Naive B cell (primary cell): ENCODE results near the gene PPP2R2C. TPM values are rescaled to one million over a fixed set of nuclear protein-coding genes. Genes with fewer than 3 reads are reported as not detected.
A peak's percentile ranks its signal among the peaks of the same experiment; 100 is the strongest.

Experiments
- ATAC-seq, 2 donors: fragments of 150-1000 bp; cut with Tn5 transposase; 2 replicates each; pipeline ENCODE4 v1.10.0; 2021; ENCODE audit warnings: low read depth in 2 of 2, mild to moderate bottlenecking in 2 of 2, moderate library complexity in 2 of 2
- DNase-seq: peaks from one replicate; pipeline ENCODE4 v3.0.0; 2022
- H3K27ac Mint-ChIP-seq, 6 donors: one replicate each; pipeline ENCODE4 v1.8.0; 2020 to 2022; ENCODE audit warnings: mild to moderate bottlenecking in 6 of 6, mixed read lengths in 6 of 6, moderate library complexity in 5 of 6, inconsistent platforms in 2 of 6
- H3K27me3 Mint-ChIP-seq, 3 donors: one replicate each; pipeline ENCODE4 v1.8.0; 2021 to 2022; ENCODE audit warnings: mixed read lengths in 3 of 3, mild to moderate bottlenecking in 1 of 3
- H3K36me3 Mint-ChIP-seq, 2 donors: one replicate each; pipeline ENCODE4 v1.8.0; 2020 to 2022; ENCODE audit warnings: mixed read lengths in 2 of 2, inconsistent platforms in 1 of 2, mild to moderate bottlenecking in 1 of 2
- H3K4me1 Mint-ChIP-seq, 3 donors: one replicate each; pipeline ENCODE4 v1.8.0; 2020 to 2022; ENCODE audit warnings: mixed read lengths in 3 of 3, inconsistent platforms in 1 of 3, mild to moderate bottlenecking in 1 of 3, moderate library complexity in 1 of 3
- H3K4me3 Mint-ChIP-seq, 8 donors: one replicate each; pipeline ENCODE4 v1.8.0; 2020 to 2022; ENCODE audit warnings: mild to moderate bottlenecking in 8 of 8, mixed read lengths in 8 of 8, moderate library complexity in 8 of 8, inconsistent platforms in 2 of 8
- H3K9me3 Mint-ChIP-seq, 7 donors: one replicate each; pipeline ENCODE4 v1.8.0; 2020 to 2022; ENCODE audit warnings: mixed read lengths in 7 of 7, mild to moderate bottlenecking in 5 of 7, inconsistent platforms in 2 of 7, moderate library complexity in 1 of 7
- polyA plus RNA-seq, 6 donors: library from polyadenylated mRNA; unstranded; fragments of 300-500 nt; fragmentation: Illumina TruSeq; gene quantifications; one replicate each; pipeline ENCODE4 v1.2.3, GENCODE V29; 2021; ENCODE audit warnings: low read depth in 6 of 6

PPP2R2C gene
- polyA plus RNA-seq, 6 donors from 2014 or later: not detected

DNA sequence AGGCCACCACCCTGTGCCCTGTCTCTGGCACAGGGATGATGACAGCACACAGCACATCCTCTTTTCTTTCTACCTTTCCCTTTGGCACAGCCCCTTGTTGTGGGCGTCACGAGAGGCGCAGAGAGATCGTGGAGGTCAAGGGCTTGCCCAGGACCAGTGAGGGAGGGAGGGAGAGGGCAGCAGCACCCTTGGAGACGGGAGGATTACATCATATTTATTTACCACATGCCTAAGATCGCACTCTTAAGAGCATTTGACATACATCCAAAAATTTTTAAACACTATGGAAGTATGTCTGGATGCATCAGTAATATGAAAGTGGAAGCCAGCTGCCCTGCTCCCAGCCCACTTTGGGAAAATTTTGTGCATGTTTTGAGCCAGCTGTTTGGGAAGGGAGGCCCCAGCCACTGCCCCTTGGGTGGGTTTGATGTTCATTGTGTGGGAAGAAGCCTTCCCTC lies 190.1 kb downstream of the PPP2R2C start:
- Mint-ChIP-seq H3K9me3 (no peaks in the 10 kb centered on the region), H3K27ac (peak overlapping the region in 2 of 6 donors; percentile 1 to 20), H3K27me3 (no peaks in the 10 kb centered on the region), H3K4me3 (no peak overlapping the region), H3K36me3 (no peaks in the 10 kb centered on the region), H3K4me1 (peaks cover 4 to 12% (median 4%) of the 10 kb centered on the region in 3 donors)
- DNase-seq (no peak), ATAC-seq (no peak)

DNA sequence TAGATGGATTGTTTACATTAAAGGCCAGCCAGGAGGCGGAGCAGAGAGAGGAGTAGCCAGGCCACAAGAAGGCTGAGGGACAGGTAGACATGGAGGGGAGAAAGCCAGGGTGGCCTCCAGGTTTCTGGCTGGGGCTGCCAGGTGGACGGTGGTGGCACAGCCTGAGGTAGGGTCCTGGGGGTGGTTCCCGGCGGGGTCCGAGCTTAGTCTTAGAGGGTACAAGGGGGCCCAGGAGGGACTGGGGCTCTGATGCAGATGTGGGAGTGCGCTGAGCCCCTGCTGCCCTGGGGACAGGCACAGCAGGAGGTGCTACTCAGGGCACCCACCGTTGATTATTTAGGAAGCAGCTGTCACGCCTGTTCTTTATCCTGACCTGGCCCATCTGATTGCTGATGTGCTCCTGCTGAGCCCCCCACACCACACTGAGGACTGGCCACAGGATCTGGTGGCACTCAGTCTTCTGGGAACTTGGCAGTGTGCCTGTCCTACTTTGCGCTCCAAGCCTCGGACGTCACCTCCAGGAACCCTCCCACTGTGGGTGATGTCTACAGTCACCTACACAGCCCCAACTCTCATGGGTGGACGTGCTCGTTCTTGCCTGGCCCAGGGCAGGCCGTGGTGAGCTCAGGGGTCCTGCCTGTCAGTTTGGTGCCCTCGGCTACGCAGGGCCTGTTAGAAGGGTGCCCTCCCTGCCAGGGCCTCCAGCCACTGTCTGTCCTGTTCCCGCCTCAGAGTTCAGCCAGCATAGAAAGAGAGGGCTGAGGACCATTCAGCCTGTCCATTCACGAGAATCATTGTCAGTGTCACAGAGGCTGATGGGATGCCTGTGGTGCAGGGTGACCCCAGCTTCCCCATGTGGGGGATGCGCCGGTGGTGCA lies 190.7 kb downstream of the PPP2R2C start:
- ATAC-seq (no peak), DNase-seq (no peak)
- H3K36me3 Mint-ChIP-seq: no peaks in the 10 kb centered on the region
- H3K27ac Mint-ChIP-seq: peak overlapping the region in 1 of 6 donors; percentile 1
- H3K4me1 Mint-ChIP-seq: peaks cover 4 to 12% (median 4%) of the 10 kb centered on the region in 3 donors
- no peaks in the 10 kb centered on the region for H3K9me3 Mint-ChIP-seq
- H3K4me3 Mint-ChIP-seq: peak overlapping the region in 1 of 8 donors; percentile 60
- H3K27me3 Mint-ChIP-seq: no peaks in the 10 kb centered on the region

DNA sequence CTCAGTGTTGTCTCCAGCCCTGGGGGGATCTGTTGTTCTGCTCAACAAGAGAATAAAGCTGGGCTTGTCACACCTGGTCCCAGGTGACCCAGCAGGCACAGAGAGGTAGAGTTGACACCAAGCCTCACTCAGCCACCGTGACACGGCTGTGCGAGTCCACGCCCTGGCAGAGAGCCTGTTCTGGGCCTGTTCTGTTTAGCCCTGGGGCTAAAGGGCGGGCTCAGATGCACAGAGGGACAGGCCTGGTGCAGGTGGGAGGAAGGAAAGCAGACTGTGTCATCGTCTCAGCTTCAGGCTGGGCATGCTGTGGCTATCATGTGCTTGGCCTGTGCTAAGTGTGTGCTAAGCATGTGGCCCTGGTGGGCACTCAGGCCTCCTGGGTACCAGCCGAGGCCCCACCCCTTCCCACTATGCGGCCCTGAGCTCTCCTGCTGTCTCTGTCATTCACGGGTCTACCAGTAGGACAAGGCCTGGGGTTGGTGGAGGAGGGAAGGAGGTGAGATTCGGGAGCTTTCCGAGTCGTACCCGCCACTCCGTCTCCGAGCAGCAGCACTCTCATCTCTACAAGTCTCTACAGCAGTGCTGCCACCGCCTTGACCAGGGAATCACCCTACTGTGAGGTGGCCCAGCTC lies 191.9 kb downstream of the PPP2R2C start:
- DNase-seq: no peak
- no peaks in the 10 kb centered on the region for H3K27me3 Mint-ChIP-seq
- peaks cover 7 to 16% (median 7%) of the 10 kb centered on the region in 3 donors for H3K4me1 Mint-ChIP-seq
- H3K27ac Mint-ChIP-seq: peak overlapping the region in 2 of 6 donors; percentile 15 to 52
- H3K9me3 Mint-ChIP-seq: no peaks in the 10 kb centered on the region
- no peaks in the 10 kb centered on the region for H3K36me3 Mint-ChIP-seq
- H3K4me3 Mint-ChIP-seq: no peak overlapping the region
- ATAC-seq: no peak

DNA sequence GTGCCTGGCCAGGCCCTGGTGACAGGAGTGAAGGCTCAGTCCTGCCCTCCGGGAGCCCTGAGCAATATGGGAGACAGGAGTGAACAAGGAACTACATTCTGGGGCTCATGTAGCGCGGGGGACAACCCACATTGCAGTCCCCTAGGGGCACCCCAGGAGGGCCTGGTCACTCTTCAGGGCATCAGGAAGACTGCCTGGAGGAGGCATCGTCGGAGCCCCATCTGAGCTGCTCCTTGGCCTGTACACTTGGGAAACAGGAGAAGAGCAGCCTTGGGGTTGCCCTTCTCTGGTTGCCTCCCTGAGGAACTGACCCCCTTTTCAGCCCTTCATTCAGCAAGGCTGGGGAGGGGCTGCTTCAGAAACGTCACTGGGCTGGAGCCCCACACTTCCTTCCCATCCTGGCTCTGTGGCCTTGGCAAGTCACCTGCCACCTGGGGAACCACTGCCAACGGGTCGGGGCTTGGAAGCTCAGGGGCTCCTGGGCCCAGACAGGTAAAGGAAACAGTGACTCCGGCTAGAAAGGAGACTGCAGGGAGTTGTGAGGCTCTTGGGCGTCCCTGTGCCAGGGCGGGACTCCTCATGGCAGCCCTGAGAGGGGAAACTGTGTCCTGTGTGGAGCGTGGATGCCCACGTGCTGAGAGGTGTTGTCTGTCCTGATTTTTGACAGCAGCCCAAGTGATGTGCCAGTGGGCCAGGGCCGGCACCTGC lies 192.7 kb downstream of the PPP2R2C start:
- no peak overlapping the region for H3K27ac Mint-ChIP-seq
- H3K4me1 Mint-ChIP-seq: peaks cover 9 to 16% (median 12%) of the 10 kb centered on the region in 3 donors
- no peaks in the 10 kb centered on the region for H3K27me3 Mint-ChIP-seq
- H3K9me3 Mint-ChIP-seq: no peaks in the 10 kb centered on the region
- DNase-seq (no peak), ATAC-seq (no peak)
- H3K36me3 Mint-ChIP-seq: no peaks in the 10 kb centered on the region
- H3K4me3 Mint-ChIP-seq: no peak overlapping the region

DNA sequence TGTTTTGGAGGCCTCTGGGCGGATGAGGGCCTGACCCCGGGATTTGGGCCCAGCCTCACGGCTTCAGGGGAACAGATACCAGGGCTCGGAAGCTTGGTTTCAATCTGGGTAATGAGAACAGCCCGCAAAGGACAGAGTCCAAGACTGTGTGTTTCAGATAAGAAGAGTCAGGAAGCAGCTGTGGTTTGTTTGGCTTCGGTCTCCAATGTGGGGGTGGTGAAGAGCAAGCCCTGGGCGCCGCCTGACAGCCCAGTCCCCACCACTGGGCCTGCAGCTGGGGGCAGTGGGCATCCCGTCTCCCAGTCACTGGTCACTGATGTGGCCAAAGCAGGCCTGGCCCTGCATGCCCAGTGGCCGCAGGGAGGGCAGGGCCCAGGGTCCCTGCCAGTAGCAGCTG lies 193.6 kb downstream of the PPP2R2C start:
- Mint-ChIP-seq H3K9me3 (no peaks in the 10 kb centered on the region), H3K4me3 (peak overlapping the region in 2 of 8 donors; percentile 51 to 73), H3K27ac (peak overlapping the region in 1 of 6 donors; percentile 51), H3K27me3 (no peaks in the 10 kb centered on the region), H3K4me1 (peaks cover 11 to 16% (median 16%) of the 10 kb centered on the region in 3 donors), H3K36me3 (no peaks in the 10 kb centered on the region)
- ATAC-seq: peak in 1 of 2 donors; percentile 27
- no peak for DNase-seq

DNA sequence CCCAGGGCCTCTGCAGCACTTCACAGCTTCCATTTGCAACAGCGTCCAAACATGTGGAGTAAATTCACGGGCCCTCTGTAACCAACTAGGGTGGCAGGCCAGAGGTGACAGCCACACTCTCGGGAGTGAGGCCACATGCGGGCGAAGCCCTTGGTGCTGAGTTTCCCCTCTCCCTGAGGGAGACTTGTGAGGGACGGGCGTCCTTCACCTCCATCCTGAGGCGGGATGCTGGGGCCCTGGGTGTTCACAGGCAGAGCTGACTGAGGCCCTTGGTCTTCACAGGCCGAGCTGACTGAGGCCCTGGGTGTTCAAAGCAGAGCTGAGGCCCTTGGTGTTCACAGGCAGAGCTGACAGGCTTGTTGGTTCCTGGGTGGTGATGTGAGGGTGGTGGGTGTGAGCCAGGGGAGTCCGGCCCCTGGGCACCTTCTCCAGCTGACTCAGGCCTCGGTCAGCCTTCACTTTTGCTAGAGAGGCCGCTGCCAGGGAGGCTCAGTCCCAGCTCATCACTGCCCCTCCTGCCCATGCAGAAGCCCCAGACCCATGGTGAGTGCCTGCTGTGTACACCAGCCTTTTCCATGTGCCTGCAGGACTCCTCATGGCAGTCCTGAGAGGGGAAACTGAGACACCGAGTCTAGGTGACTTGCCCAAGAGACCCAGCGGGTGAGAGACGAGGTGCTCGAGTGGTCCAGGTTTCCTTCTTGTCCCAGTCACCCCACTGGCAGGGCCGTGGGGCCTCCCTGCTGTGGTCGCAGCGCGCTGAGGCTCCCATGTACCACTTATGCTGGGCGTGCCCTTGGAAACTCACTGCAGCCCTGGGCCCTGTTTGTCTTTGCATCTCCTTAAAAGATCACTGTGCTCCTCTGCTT lies 194.2 kb downstream of the PPP2R2C start:
- Mint-ChIP-seq H3K4me3 (peak overlapping the region in 2 of 8 donors; percentile 51 to 73), H3K4me1 (peaks cover 11 to 16% (median 16%) of the 10 kb centered on the region in 3 donors), H3K27me3 (no peaks in the 10 kb centered on the region), H3K9me3 (no peaks in the 10 kb centered on the region), H3K36me3 (no peaks in the 10 kb centered on the region), H3K27ac (peak overlapping the region in 1 of 6 donors; percentile 51)
- DNase-seq (no peak), ATAC-seq (no peak)

DNA sequence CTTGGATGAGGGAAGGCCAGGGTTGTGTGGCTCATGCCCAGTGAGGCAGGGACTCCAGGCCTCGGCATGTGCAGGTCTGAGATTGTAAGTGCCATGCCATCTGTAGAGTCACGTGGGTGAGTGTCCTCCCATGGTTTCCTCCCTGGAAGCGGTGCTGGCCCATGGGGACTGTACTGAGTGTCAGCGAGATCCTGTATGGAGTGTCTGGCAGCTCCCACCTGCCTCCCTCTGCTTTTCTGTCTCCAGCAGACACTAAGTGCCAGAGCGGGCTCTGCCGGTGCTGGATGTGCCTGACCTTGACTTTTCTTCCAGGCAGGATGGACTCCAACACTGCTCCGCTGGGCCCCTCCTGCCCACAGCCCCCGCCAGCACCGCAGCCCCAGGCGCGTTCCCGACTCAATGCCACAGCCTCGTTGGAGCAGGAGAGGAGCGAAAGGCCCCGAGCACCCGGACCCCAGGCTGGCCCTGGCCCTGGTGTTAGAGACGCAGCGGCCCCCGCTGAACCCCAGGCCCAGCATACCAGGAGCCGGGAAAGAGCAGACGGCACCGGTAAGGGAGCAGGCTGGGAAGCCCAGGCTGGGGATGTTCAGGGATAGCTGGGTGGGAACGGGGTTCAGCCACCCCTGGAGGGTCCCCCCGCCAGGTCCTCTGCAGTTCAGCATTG lies 195.1 kb downstream of the PPP2R2C start:
- Mint-ChIP-seq H3K36me3 (no peaks in the 10 kb centered on the region), H3K27me3 (no peaks in the 10 kb centered on the region), H3K9me3 (no peaks in the 10 kb centered on the region), H3K4me3 (no peak overlapping the region), H3K27ac (peak overlapping the region in 1 of 6 donors; percentile 73), H3K4me1 (peaks cover 11 to 16% (median 16%) of the 10 kb centered on the region in 3 donors)
- DNase-seq (no peak), ATAC-seq (no peak)

DNA sequence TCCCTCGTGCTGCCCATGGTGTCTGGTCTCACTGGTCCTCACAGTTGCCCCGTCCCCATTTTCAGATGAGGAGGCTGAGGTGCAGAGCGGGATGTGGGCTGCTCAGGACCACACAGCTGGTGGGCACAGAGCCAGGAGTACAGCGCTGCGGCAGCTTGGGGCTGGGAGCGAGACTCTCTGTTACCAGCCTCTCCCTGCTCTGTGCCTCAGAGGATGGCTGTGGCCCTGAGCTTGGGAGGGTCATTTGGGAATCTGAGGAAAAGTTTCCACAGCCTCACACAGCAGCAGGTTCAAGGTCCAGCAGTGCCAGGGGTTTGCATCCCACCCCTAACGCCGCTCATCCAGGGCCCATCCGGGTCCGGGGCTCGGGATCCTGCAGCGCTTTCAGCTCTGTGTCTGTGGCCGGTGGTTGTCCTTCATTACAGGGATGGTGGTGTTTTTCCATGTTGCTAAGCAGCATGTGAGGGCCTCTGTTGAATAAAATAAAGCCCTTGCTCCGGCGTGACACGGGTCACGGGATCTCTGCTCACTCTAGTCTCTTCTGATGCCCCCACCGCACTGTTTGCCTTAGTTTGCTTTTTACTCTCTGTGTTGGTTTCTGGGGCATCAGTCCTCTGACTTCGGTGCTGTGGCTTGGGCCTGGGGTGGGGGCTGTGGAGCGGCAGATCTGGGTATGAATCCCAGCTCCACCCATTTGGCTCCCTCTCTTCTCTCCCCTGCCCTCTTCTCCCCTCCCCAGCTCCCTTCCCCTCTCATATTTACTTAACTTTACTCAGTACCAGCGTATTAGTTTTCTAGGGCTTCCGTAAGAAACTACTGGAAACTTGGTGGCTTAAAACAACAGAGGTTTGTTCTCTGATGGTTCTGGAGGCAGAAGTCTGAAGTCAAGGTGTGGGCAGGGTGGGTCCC lies 196.3 kb downstream of the PPP2R2C start:
- DNase-seq (no peak), ATAC-seq (no peak)
- peaks cover 13 to 27% (median 20%) of the 10 kb centered on the region in 3 donors for H3K4me1 Mint-ChIP-seq
- peaks cover 0 to 10% (median 0%) of the 10 kb centered on the region in 3 donors for H3K27me3 Mint-ChIP-seq
- no peaks in the 10 kb centered on the region for H3K9me3 Mint-ChIP-seq
- H3K27ac Mint-ChIP-seq: no peak overlapping the region
- H3K4me3 Mint-ChIP-seq: no peak overlapping the region
- H3K36me3 Mint-ChIP-seq: no peaks in the 10 kb centered on the region

DNA sequence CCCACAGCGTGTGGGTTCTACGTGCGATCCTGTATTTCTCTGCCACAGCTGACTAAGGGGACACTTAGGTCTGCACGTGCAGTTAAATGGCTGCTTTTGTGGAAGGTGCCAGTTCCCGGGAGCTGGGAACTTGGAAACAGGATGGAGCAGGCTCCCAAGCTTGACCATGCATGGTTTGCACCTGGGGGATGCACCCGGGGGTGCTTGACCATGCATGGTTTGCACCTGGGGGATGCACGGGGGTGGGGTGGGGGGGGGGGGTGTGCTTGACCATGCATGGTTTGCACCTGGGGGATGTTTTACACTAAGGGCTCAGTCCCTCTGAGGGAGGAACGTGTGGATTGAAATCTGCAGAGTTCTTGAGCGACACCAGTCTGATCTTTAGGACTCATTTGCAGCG lies 197.1 kb downstream of the PPP2R2C start:
- no peak for DNase-seq
- Mint-ChIP-seq H3K36me3 (no peaks in the 10 kb centered on the region), H3K27ac (no peak overlapping the region), H3K4me1 (peaks cover 20 to 30% (median 21%) of the 10 kb centered on the region in 3 donors), H3K27me3 (peaks cover 0 to 17% (median 0%) of the 10 kb centered on the region in 3 donors), H3K4me3 (peak overlapping the region in 1 of 8 donors; percentile 16), H3K9me3 (no peaks in the 10 kb centered on the region)
- no peak for ATAC-seq

DNA sequence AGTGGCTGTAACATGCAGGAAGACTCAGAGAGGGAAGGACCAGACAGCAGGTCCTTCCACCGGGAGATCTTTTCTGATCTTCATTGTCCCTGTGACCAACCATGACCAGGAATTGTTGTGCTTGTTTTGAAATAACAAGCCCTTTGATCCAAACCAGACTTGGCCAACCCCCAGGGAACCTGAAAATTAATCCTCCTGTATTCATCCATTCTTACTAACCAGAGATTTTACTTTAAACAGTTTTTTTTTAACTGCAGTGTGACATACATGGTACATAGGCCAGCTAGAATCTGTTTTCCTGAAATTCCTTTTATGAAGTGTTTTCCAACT lies 198.8 kb downstream of the PPP2R2C start:
- H3K4me3 Mint-ChIP-seq: peak overlapping the region in 2 of 8 donors; percentile 25 to 80

DNA sequence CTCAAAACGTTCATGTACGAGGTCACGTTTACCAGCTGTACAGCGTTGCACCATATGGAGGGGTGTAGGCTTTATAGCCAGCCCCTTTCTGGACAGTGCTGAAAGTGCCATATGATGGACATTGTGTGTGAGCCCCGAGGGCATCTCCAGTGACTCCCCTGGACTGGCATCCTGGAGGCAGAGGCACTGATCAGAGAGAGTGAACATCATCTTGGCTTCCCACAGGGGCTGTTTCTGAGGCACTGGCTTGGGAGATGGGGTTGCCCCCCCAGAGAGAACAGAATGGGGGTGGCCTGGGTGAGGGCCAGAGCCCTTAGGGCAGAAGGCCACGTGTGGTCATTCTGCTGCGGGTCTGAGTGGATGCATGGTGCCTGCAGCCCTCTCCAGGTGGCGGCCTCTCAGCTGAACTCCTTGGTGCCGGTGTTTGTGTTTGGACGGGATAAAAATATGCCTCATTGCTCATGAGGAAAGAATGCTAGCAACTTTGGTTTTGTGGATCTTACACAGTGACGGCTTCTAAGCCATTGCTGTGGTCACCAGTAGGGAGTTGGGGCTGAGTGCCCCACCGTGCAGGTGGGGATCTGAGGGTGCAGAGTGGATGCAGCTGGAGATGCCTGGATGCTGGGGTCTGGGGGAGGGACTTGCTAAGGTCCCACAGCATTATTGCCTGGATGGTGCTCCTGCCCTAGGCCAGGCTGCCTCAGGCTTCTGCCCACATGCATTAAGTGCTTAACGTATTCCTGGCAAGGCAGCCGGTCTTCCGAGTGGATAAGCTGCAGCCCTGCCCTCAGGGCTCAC lies 199.4 kb downstream of the PPP2R2C start:
- Mint-ChIP-seq H3K36me3 (no peaks in the 10 kb centered on the region), H3K9me3 (no peaks in the 10 kb centered on the region), H3K4me3 (peak overlapping the region in 3 of 8 donors; percentile 25 to 80 (median 39)), H3K27ac (peak overlapping the region in 1 of 6 donors; percentile 12), H3K4me1 (peaks cover 24 to 32% (median 31%) of the 10 kb centered on the region in 3 donors), H3K27me3 (peaks cover 0 to 17% (median 0%) of the 10 kb centered on the region in 3 donors)
- ATAC-seq: no peak
- no peak for DNase-seq

More for the DNA sequence above, 198.8 kb downstream of the PPP2R2C start:
- H3K9me3 Mint-ChIP-seq: no peaks in the 10 kb centered on the region
- DNase-seq (no peak), ATAC-seq (no peak)
- peaks cover 0 to 17% (median 0%) of the 10 kb centered on the region in 3 donors for H3K27me3 Mint-ChIP-seq
- H3K36me3 Mint-ChIP-seq: no peaks in the 10 kb centered on the region
- H3K4me1 Mint-ChIP-seq: peaks cover 23 to 30% (median 27%) of the 10 kb centered on the region in 3 donors
- no peak overlapping the region for H3K27ac Mint-ChIP-seq
